HEK293 (cell line): ENCODE data around the gene DDB1.

Source experiments
- CTCF ChIA-PET: fragments of 350-600 bp; formaldehyde crosslinking; extraction: SDS; loops from one replicate; lab custom pipeline; 2021; ENCODE audit warnings: antibody characterized with exemption; lab: Yijun Ruan, JAX
- POLR2A ChIA-PET: fragments of 300-600 bp; formaldehyde crosslinking; extraction: SDS; loops from one replicate; lab custom pipeline; 2020; ENCODE audit warnings: antibody characterized with exemption, inconsistent platforms; lab: Yijun Ruan, JAX
- H3K27ac ChIP-seq: fragments of 200-500 bp; sonication (Bioruptor generic); 2 replicates; pipeline ENCODE4 v1.5.1; 2014; ENCODE audit warnings: low read depth, low read length, control low read depth, inconsistent platforms; ENCODE audit errors: extremely low read depth
- H3K36me3 ChIP-seq, 2 experiments: fragments of 200-500 bp in 1 of 2; sonication (Bioruptor generic) in 1 of 2; 1 replicate in 1 of 2; 2 replicates in 1 of 2; pipeline ENCODE4 v1.5.1; 2014 to 2017; ENCODE audit warnings: inconsistent platforms in 2 of 2, low read length in 2 of 2; ENCODE audit not compliant: control insufficient read depth in 2 of 2, insufficient read depth in 1 of 2
- H3K4me1 ChIP-seq: fragments of 200-500 bp; sonication (Bioruptor generic); 2 replicates; pipeline ENCODE4 v1.5.1; 2014; ENCODE audit warnings: mild to moderate bottlenecking, low read length, inconsistent platforms; ENCODE audit not compliant: control insufficient read depth, insufficient read depth
- H3K4me3 ChIP-seq: 2 replicates; pipeline ENCODE4 v1.5.1; 2011; ENCODE audit warnings: low read depth, mild to moderate bottlenecking, control low read depth, low read length, moderate library complexity
- H3K9me3 ChIP-seq: fragments of 200-500 bp; sonication (Bioruptor generic); 2 replicates; pipeline ENCODE4 v1.5.1; 2014; ENCODE audit warnings: low read depth, low read length, inconsistent platforms; ENCODE audit not compliant: control insufficient read depth, insufficient read depth
- KLF1 ChIP-seq: fragments of 450-650 bp; formaldehyde crosslinking; IDR thresholded peaks from 2 replicates; pipeline ENCODE4 v1.5.1; 2016; ENCODE audit warnings: missing biosample characterization, missing genetic modification characterization
- KLF8 ChIP-seq: fragments of 450-650 bp; formaldehyde crosslinking; IDR thresholded peaks from 2 replicates; pipeline ENCODE4 v1.5.1; 2016; ENCODE audit warnings: missing biosample characterization, missing genetic modification characterization
- OVOL3 ChIP-seq: fragments of 450-650 bp; formaldehyde crosslinking; IDR thresholded peaks from 2 replicates; pipeline ENCODE4 v1.5.1; 2016; ENCODE audit warnings: missing biosample characterization, missing genetic modification characterization
- ZBTB17 ChIP-seq: fragments of 450-650 bp; formaldehyde crosslinking; IDR thresholded peaks from 2 replicates; pipeline ENCODE4 v1.5.1; 2016; ENCODE audit warnings: missing biosample characterization, missing genetic modification characterization
- ZBTB48 ChIP-seq: fragments of 450-650 bp; formaldehyde crosslinking; IDR thresholded peaks from 2 replicates; pipeline ENCODE4 v1.5.1; 2016; ENCODE audit warnings: missing biosample characterization, missing genetic modification characterization
- ZBTB7A ChIP-seq: fragments of 450-650 bp; formaldehyde crosslinking; IDR thresholded peaks from 2 replicates; pipeline ENCODE4 v1.5.1; 2016; ENCODE audit warnings: low read depth, missing biosample characterization, missing genetic modification characterization
- ZFP69B ChIP-seq: fragments of 450-650 bp; formaldehyde crosslinking; IDR thresholded peaks from 2 replicates; pipeline ENCODE4 v1.5.1; 2016; ENCODE audit warnings: missing biosample characterization, missing genetic modification characterization
- ZNF114 ChIP-seq: fragments of 450-650 bp; formaldehyde crosslinking; IDR thresholded peaks from 2 replicates; pipeline ENCODE4 v1.5.0; 2017; ENCODE audit warnings: missing biosample characterization, missing genetic modification characterization
- ZNF175 ChIP-seq: fragments of 450-650 bp; formaldehyde crosslinking; IDR thresholded peaks from 2 replicates; pipeline ENCODE4 v1.5.1; 2016; ENCODE audit warnings: missing biosample characterization, missing genetic modification characterization
- ZNF266 ChIP-seq: fragments of 450-650 bp; formaldehyde crosslinking; IDR thresholded peaks from 2 replicates; pipeline ENCODE4 v1.5.1; 2016; ENCODE audit warnings: missing biosample characterization, missing genetic modification characterization, low read depth
- ZNF302 ChIP-seq: fragments of 450-650 bp; formaldehyde crosslinking; IDR thresholded peaks from 2 replicates; pipeline ENCODE4 v1.5.1; 2016; ENCODE audit warnings: missing biosample characterization, missing genetic modification characterization, low read depth
- ZNF354C ChIP-seq: fragments of 450-650 bp; formaldehyde crosslinking; IDR thresholded peaks from 2 replicates; pipeline ENCODE4 v1.5.1; 2016; ENCODE audit warnings: missing biosample characterization, missing genetic modification characterization, low read depth, borderline replicate concordance
- ZNF37A ChIP-seq: fragments of 450-650 bp; IDR thresholded peaks from 2 replicates; pipeline ENCODE4 v1.5.1; 2018; ENCODE audit warnings: missing biosample characterization, missing genetic modification characterization
- ZNF48 ChIP-seq: fragments of 450-650 bp; formaldehyde crosslinking; IDR thresholded peaks from 2 replicates; pipeline ENCODE4 v1.5.1; 2016; ENCODE audit warnings: missing biosample characterization, missing genetic modification characterization
- ZNF548 ChIP-seq: fragments of 450-650 bp; formaldehyde crosslinking; IDR thresholded peaks from 2 replicates; pipeline ENCODE4 v1.5.1; 2016; ENCODE audit warnings: missing biosample characterization, missing genetic modification characterization
- ZNF664 ChIP-seq: fragments of 450-650 bp; formaldehyde crosslinking; IDR thresholded peaks from 2 replicates; pipeline ENCODE4 v1.5.1; 2016; ENCODE audit warnings: missing biosample characterization, missing genetic modification characterization
- ZNF677 ChIP-seq: fragments of 450-650 bp; IDR thresholded peaks from 2 replicates; pipeline ENCODE4 v1.5.0; 2018; ENCODE audit warnings: missing biosample characterization, mild to moderate bottlenecking, missing genetic modification characterization, moderate library complexity
- ZNF707 ChIP-seq: fragments of 450-650 bp; formaldehyde crosslinking; IDR thresholded peaks from 2 replicates; pipeline ENCODE4 v1.5.1; 2016; ENCODE audit warnings: missing biosample characterization, missing genetic modification characterization
- TF ChIP-seq, protein P1 (sequence below): fragments of 450-650 bp; formaldehyde crosslinking; IDR thresholded peaks from 2 replicates; pipeline ENCODE4 v1.5.1; 2016; ENCODE audit warnings: missing biosample characterization, missing genetic modification characterization
- TF ChIP-seq, protein P2 (sequence below): fragments of 450-650 bp; formaldehyde crosslinking; IDR thresholded peaks from 2 replicates; pipeline ENCODE4 v1.5.1; 2016; ENCODE audit warnings: missing biosample characterization, missing genetic modification characterization

DDB1 gene

DNA sequence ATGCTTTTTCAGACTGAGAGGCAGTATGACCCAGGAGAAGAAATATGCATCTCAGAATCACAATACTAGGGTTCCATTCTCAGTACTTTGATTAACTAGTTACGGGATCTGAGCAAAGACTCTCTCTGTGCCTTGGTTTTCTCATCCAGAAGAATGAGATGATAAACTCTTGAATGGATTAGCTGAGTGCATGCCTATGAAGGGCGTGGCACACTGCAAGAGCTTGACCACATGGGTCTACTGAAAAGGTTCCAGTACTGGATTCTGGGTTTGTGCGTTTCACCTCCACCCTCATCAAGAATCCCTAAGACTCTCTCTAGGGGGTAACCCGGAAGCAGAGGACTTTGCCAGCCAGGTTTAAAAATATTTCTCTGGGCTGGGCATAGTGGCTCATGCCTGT lies 66.3 kb downstream of the DDB1 start:
- ChIA-PET POLR2A (no interaction called here), CTCF (interaction anchor here (0.5 to 0.7 kb wide), 3 partner anchors 54 to 248 kb away, joined by 3 to 6 read pairs (median 4); partner anchors contain the start of gene TMEM138)
- Histone ChIP-seq H3K36me3 (peaks cover 0 to 8% of the 10 kb centered on the region in 2 experiments; a peak in 1 of 3 replicates), H3K4me1 (no peaks in the 10 kb centered on the region), H3K4me3 (no peak overlapping the region), H3K9me3 (no peaks in the 10 kb centered on the region), H3K27ac (no peak overlapping the region)
- TF ChIP-seq KLF1 (tag by site-specific recombination), result 0 out of 2 replicates have a peak, but pooled peaks have one; percentile 20
- no peak for TF ChIP-seq ZNF175

DNA sequence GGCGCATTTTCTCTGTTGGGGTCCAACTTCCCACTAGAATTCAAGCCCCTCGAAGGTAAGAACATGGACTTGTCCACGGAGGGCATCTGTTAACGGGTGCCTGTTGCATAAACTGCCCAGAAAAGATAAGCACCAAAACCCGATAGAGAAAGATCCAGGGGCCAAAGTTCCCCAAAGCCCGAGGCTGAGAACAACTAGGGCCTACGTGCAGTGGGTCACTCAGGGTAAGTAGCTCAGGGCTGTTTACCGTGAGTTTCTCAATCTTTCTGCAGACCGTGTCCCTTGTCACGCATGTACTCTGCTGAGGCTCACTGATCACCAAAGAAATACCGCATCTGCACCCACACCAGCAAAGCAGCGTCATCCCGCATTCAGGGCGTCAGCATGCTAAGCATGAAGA lies 67.5 kb downstream of the DDB1 start:
- no peaks in the 10 kb centered on the region for H3K9me3 ChIP-seq
- H3K36me3 ChIP-seq, result peaks cover 0 to 3% of the 10 kb centered on the region in 2 experiments; a peak in 2 of 3 replicates
- H3K27ac ChIP-seq, result no peak overlapping the region
- POLR2A ChIA-PET, result no interaction called here
- CTCF ChIA-PET, result interaction anchor here (0.7 kb wide), 1 partner anchor 131 kb away, joined by 3 read pairs; no protein-coding TSS in a partner anchor
- TF ChIP-seq ZNF37A (tag by site-specific recombination), result no peak
- TF ChIP-seq ZNF354C (tag by site-specific recombination), result no peak
- TF ChIP-seq ZNF664 (tag by site-specific recombination), result no peak
- TF ChIP-seq ZNF677 (tag by site-specific recombination), result no peak
- TF ChIP-seq, protein P1, sequence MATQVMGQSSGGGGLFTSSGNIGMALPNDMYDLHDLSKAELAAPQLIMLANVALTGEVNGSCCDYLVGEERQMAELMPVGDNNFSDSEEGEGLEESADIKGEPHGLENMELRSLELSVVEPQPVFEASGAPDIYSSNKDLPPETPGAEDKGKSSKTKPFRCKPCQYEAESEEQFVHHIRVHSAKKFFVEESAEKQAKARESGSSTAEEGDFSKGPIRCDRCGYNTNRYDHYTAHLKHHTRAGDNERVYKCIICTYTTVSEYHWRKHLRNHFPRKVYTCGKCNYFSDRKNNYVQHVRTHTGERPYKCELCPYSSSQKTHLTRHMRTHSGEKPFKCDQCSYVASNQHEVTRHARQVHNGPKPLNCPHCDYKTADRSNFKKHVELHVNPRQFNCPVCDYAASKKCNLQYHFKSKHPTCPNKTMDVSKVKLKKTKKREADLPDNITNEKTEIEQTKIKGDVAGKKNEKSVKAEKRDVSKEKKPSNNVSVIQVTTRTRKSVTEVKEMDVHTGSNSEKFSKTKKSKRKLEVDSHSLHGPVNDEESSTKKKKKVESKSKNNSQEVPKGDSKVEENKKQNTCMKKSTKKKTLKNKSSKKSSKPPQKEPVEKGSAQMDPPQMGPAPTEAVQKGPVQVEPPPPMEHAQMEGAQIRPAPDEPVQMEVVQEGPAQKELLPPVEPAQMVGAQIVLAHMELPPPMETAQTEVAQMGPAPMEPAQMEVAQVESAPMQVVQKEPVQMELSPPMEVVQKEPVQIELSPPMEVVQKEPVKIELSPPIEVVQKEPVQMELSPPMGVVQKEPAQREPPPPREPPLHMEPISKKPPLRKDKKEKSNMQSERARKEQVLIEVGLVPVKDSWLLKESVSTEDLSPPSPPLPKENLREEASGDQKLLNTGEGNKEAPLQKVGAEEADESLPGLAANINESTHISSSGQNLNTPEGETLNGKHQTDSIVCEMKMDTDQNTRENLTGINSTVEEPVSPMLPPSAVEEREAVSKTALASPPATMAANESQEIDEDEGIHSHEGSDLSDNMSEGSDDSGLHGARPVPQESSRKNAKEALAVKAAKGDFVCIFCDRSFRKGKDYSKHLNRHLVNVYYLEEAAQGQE (tag by site-specific recombination), result no peak
- no peak for TF ChIP-seq KLF8
- no peak for TF ChIP-seq ZBTB48 (tag by site-specific recombination)
- TF ChIP-seq ZFP69B (tag by site-specific recombination), result no peak
- no peak for TF ChIP-seq OVOL3 (tag by site-specific recombination)
- no peak for TF ChIP-seq ZNF114 (tag by site-specific recombination)
- no peak for TF ChIP-seq ZNF548
- TF ChIP-seq ZBTB7A, result no peak
- no peak for TF ChIP-seq ZNF48
- no peak for TF ChIP-seq ZNF302 (tag by site-specific recombination)
- TF ChIP-seq, protein P2, sequence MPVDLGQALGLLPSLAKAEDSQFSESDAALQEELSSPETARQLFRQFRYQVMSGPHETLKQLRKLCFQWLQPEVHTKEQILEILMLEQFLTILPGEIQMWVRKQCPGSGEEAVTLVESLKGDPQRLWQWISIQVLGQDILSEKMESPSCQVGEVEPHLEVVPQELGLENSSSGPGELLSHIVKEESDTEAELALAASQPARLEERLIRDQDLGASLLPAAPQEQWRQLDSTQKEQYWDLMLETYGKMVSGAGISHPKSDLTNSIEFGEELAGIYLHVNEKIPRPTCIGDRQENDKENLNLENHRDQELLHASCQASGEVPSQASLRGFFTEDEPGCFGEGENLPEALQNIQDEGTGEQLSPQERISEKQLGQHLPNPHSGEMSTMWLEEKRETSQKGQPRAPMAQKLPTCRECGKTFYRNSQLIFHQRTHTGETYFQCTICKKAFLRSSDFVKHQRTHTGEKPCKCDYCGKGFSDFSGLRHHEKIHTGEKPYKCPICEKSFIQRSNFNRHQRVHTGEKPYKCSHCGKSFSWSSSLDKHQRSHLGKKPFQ (tag by site-specific recombination), result no peak
- TF ChIP-seq ZNF266 (tag by site-specific recombination), result no peak
- no peak for TF ChIP-seq ZNF707 (tag by site-specific recombination)
- no peak for TF ChIP-seq ZBTB17 (tag by site-specific recombination)
- TF ChIP-seq, all 188 proteins: peak for 0
- Histone ChIP-seq H3K4me3 (no peak overlapping the region), H3K4me1 (no peaks in the 10 kb centered on the region)
